SW480 (cell line): ENCODE results near the gene GPATCH4.
"Not testable (repeated sequence)": the region's sequence is repeated elsewhere in the genome, so short reads cannot be mapped to it uniquely, and the experiment has no call there.

Experiments
- DNase-seq: peaks from one replicate; pipeline ENCODE4 v3.0.0-alpha.2; 2016; ENCODE audit warnings: low spot score

GPATCH4 gene

DNA sequence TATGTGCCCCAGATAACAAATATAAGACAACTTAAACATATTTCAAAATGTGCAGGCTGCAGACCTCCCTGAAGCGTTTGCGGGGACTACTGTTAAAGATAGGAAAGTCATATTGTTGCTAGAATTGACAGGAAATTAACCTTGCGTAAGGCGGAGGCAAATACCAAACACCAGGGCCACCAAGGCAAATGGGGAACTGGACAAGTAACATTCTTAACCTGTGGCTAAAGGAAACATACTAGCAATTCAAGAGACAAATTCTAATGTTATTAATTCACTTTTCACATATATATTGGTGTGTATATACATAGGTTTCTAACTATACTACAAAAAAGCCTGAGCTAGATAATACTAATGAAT, 24.8 kb upstream of the GPATCH4 start:
- DNase-seq = no peak

DNA sequence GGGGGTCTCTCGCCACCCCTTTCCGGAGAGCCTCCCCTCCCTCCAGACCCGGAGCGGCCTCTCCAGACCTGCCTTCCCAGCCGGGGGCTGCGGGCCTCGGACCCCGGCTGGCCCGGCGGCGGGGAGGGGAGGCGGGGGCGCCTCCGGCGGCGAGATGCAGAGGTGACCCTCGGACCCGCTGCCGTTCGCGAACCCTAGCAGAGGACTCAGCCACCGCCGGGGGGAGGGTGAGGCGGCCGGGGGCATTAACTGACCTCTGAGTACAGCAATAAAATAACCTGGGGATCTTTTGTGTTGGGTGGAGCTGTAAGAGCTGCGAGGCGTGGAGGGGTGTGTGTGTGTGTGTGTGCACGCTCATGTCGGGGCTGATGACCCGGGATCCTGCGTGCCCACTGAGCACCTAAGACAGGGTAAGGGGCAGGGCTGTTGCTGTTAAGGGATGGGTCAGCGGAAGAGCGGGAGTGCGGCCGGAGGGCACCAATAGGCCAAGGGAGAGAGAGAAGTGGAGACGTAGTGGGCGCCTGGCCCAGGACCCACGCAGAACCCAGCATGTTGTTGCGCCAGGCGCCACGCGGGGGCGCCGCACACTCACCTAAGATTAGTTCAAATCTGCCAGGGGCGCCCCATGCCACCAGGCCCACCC, 24.3 kb upstream of the GPATCH4 start:
- DNase-seq = no peak

DNA sequence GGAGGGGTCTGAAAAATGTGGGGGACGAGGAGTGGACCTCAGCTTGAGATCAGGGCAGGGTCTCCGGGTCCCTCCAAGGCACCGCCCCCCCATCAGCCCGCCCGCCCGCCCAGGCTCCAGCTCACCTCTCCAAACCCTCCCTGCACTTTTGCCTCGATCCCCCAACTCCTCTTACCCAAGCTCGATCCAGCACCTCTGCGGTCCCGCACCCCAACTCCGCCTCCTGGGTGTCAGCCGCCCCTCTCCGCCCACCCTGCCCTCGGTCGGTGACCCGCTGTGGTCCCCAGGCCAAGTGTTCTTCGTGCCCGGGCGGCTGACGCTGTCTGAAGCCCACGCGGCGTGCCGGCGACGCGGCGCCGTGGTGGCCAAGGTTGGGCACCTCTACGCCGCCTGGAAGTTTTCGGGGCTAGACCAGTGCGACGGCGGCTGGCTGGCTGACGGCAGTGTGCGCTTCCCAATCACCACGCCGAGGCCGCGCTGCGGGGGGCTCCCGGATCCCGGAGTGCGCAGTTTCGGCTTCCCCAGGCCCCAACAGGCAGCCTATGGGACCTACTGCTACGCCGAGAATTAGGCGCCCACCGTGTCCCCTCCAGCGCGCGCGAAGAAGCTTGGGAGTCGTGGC, 23.6 kb upstream of the GPATCH4 start:
- DNase-seq = no peak

DNA sequence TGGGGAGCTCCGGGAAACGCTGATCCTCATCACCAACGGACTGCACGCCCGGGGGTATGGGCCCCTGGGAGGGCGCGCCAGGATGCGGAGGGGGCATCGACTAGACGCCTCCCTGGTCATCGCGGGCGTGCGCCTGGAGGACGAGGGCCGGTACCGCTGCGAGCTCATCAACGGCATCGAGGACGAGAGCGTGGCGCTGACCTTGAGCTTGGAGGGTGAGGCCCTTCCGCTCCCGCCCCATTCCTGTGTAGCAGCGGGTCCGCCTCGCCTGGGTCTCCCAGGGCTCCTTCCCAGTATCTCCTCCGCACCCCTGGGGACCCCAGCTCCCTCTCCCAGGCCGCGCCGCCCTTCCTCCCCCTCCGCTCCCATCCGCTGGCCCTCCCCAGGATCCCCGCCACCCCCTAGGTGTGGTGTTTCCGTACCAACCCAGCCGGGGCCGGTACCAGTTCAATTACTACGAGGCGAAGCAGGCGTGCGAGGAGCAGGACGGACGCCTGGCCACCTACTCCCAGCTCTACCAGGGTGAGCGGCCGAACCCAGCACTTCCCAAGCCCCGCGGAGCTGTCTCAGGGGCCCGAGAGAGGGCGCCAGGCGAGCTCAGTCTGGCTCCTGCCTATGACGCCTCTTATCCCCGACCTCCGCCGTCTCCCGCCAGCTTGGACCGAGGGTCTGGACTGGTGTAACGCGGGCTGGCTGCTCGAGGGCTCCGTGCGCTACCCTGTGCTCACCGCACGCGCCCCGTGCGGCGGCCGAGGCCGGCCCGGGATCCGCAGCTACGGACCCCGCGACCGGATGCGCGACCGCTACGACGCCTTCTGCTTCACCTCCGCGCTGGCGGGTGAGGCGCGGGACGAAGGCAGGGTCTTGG, 22.9 kb upstream of the GPATCH4 start:
- no peak for DNase-seq

DNA sequence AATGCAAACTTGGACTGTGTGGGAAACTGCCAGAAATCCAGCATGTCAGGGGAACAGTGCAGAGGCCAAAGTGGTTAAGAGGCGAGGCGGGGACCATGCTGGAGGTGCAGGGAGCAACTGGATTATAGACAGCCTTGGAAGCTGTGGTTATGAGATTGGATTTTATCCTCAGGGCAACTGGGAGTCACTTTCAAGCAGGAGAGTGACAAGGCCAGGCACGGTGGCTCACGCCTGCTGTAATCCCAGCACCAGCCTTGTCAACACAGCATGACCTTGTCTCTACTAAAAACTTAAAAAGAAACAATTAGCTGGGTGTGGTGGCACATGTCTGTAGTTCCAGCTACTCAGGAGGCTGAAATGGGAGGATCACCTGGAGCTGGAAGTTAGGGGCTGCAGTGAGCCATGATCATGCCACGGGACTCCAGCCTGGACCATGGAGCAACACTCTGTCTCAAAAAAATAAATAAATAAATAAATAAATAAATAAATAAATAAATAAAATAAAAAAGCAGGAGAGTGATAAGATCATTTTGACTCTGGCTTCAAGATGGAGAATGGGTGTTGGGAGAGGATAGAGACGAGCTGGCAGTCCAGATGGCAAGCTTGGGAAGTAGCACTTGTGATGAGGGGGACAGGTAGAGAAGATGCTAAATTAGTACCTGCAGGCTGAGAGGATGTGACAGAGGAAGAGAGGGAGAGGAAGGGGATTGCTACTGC, 21.5 kb upstream of the GPATCH4 start:
- no peak for DNase-seq

DNA sequence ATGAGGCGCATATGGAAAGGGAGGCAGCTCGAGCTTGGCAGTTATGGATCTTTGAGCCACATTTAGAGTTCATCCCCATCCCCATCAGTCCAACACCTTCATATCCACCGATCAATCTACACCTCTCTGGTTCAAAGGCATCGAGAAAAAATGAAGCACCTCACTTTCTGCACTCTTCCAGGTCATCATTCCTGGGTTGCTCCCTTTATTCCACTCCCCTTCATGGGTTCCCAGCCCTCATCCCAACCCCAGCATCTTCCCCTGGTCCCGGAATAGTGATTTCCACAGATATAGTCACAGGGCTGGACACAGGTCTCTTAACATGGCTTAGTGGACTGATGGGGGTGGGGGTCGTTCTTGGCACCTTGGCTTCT, 18.3 kb upstream of the GPATCH4 start:
- no peak for DNase-seq

DNA sequence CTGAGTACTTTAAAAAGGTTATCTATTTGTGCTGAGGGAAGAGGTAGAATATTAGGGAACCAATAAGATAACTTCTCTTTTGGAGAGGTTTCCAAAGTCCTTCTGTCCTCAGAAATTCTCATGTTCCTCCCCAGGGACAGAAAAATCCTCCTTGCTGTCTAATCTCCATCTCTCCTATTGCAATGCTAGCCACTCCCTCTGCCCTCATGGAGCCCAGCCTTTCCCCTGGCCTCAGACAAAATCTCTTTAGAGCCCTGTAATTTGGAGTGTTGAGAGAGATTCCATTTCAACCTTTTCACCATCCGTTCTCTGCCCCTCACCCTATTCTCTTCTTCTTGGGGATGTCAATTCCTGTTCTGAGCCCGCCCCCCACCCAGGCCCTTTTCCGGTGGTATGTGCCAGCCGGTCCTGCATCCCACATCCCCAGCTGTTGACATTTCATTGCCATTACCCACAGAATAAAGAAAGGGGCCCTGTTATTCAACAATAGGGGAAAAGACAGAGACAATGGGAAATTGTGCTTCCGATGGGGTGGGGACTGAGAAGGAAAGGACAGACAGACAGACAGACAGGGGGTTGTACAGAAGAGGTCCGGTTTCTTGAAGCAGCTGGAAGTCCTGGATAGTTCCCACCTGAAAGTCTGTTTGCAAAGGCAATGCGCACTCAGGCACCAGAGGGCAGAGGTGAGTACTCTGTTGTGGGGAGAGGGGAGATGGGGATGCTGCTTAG, 17.7 kb upstream of the GPATCH4 start, which contains the start of gene HAPLN2:
TSS of gene HAPLN2 (plus strand) at position 563 of the 729 bp plus-strand sequence. CDS start 4,076 bp downstream, outside the sequence.
- DNase-seq = no peak

DNA sequence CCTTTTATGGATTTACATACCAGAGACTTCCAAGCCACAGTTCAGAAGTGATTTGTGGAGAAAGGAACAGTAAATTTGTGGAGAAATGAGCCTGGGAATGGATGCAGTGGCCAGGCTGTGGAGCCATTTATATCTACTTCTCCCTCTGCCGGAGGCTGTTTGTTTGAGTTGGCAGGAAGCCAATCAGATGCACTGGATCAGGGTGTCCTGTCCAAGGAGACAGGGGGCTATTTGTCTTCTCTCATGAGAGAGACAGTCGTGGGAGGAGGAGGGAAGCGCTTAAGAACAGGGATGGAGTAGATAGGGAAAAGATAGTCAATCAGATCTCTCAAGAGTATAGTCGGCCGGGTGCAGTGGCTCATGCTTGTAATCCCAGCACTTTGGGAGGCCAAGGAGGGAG, 15.2 kb upstream of the GPATCH4 start:
- no peak for DNase-seq

DNA sequence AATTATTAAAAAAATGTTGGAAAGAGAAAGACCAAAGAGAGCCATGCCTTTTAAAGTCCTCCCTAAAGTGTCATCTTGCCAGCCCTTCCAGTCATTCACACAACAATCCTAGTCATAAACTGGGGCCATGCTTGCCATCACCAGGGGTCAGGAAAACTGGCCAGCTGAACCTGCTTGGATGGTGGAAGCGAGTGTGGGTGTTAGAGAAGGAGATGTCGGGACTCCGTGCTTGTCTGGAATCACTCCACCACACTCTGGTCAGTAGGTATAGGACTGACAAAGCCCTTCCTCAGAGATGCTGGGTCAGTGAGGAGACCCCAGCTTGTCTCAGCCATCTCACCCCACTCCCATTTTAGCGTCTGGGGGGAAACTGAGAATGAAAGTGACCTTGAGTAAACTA, 14.7 kb upstream of the GPATCH4 start:
- no peak for DNase-seq

DNA sequence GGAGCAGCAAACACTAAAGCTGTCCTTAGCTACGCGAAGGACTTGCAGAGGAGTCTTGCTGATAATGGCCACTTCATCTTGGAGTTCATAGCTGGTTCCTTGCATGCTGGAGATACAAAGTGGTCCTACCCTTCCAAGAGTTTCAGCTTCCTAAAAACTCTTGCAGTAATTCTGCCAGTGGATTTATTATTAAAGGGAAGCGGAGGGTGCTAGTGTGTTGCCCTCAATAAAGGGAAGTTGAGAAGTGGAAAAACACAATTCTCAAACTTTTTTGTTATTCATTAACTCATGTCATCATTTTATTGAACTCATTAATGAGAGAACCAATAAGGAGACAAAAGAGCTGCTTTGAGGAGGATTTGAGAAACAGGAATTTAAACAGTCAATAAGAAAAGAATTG, 11.4 kb upstream of the GPATCH4 start:
- no peak for DNase-seq

DNA sequence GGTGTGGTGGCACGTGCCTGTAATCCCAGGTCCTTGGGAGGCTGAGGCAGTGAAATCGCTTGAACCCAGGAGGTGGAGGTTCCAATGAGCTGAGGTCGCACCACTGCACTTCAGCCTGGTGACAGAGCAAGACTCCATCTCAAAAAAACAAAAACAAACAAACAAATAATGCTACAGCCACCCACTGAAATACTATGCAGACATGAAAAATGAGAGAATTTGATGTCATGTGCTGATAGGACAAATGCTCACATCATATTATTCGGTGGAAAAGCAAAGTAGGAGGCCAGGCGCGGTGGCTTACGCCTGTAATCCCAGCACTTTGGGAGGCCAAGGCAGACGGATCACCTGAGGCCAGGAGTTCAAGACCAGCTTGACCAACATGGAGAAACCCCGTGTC, 8.8 kb upstream of the GPATCH4 start:
- not testable (repeated sequence) for DNase-seq

DNA sequence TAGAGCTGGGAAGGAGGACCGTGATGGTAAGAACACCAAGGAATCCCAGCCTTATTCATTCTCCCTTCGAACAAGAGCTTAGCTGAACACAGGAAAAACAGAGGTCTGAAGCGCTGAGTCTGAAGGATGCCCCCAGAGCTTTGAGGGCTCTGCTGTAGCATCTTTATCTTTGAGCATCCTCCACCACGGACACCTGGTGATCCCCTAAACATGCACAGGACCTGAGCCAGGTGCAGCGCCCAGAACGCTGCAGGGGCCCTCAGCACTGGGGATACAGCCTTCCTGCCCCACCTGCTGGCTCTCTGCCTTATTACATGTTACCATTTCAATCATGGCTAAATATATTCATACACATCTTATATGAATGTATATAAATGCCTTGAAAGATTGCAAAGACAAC, 7.7 kb upstream of the GPATCH4 start:
- peak; percentile 48 for DNase-seq

DNA sequence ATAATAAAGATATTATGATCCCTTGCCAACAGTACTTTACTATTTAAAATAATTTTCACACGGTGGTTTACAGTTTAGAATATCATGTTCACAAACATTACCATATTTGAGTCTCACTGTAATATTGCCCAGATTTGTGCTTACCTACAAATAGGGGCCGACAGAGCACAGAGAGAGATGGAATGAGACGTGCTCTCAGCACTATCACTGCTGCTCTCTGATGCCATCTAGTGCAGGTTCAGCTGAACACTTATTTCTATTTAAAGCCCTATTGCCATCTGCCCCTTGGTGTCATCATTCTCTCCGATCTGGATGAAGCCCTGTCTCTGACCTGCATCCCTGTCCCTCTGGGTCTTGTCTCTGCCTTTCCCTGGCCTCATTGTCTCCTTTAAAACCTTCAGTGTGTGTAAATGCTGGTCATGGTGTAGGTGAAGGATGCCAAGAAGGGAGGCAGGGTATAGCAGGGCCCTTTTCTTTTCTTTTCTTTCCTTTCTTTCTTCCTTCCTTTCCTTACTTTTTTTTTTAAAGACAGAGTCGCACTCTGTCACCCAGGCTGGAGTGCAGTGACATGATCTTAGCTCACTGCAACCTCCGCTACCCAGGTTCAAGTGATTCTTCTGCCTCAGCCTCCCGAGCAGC, 6.9 kb upstream of the GPATCH4 start:
- DNase-seq = peak; percentile 84

DNA sequence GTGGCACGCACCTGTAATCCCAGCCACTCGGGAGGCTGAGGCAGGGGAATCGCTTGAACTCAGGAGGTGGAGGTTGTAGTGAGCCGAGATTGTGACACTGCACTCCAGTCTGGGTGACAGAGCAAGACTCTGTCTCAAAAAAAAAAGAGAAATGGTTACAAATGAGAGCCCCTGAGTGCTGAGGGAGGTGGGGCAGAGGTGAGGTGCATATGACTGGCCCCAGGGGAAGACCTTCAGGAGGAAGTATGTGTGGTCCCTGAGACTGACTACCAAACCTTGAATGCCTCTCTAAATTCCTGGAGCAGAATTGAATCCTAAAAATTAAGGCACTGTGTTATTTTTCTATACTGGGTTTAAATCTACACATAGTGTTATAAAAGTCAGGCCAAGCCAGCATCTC, 6.1 kb upstream of the GPATCH4 start:
- DNase-seq = not testable (repeated sequence)

DNA sequence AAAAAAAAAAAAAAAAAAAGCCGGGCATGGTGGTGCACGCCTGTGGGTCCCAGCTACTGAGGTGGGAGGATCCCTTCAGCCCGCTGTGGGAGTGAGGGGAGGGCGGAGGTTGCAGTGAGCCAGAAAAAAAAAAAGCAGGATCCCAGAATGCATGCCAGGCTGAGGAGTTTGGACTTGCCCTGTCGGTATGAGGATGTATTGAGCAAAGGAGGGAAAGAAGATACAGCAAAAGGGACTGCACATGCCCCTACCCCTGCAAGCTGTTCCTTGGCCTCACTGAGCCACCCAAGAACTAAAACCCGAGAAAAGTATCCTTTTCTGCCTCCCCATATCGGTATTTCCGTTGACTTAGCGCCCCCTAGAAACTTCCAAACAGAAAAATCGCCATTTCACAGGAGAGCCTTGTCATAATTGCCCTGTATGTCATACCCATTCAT, 1.3 kb upstream of the GPATCH4 start:
- no peak for DNase-seq

DNA sequence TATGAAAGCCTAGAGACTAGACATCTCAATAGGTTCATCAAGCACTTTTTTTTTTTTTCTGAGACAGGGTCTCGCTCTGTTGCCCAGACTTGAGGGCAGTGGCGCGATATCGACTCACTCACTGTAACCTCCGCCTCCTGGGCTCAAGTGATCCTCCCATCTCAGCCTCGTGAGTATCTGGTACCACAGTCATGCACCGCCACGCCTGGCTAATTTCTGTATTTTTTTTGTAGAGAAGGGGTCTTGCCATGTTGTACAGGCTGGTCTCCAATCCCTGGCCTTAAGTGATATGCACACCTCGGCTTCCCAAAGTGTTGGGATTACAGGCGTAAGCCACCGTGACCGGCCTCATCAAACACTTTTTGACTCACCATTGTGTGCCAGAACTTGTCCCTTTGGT, 613 bp upstream of the GPATCH4 start:
- no peak for DNase-seq

DNA sequence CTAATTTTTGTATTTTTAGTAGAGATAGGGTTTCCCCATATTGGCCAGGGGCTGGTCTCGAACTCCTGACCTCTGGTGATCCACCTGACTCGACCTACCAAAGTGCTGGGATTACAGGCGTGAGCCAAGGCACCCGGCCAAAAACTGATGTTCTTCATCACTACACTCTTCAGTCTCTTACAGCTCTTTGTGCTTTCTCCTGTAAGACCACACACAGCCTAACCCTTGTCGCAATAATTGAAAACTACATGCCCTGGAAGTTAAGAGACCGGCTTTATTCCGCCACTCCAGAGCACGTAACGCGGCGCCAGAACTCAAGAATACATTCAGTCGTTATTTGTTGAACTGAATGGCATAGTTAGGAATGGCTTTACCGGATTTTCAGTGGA, 552 bp downstream of the GPATCH4 start:
- no peak for DNase-seq

DNA sequence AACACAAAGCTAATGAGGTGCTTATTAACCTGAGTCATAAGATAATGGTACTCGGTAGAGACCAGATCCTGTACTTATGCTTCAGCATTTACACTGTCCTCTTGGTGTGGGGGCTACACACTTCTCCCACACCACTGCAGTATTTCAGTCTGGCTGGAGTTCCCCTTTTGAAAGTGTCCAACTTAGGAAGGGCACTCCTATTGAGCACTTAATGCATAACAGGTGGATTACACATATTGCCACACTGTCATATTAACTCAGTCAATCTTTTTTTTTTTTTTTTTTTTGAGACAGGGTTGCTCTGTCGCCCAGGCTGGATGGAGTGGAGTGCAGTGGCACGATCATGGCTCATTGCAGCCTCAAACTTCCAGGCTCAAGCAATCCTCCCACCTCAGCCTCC, 1.5 kb downstream of the GPATCH4 start:
- DNase-seq = peak; percentile 49

DNA sequence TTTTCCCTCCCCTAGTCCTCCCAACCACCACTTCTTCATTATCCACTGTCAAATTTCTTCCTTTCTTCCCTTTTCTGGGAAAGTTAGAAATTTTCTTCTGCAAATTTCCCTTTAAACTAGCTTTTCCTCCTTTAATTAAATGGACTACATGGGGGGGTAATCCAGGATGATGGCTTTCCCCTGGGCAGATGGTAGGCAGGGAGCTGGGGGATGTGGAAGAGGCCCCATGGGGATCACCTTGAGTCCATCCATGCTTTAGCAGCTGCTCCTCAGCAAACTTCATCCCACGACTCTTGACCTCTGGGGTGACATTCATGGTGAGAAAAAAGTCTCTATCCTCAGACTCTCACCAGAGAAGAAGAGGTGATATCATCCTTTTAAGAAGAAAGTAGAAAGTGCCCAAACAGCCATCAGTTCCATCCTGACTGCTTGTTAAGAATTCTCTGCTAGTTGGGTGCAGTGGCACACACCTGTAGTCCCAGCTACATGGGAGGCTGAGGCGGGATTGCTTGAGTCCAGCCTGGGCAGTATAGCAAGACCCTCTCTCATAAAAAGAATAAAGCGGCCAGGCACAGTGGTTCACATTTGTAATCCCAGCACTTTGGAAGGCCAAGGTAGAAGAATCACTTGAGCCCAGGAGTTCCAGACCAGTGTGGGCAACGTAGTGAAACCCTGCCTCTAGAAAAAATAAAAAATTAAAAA, 2.4 kb downstream of the GPATCH4 start:
- DNase-seq = no peak

DNA sequence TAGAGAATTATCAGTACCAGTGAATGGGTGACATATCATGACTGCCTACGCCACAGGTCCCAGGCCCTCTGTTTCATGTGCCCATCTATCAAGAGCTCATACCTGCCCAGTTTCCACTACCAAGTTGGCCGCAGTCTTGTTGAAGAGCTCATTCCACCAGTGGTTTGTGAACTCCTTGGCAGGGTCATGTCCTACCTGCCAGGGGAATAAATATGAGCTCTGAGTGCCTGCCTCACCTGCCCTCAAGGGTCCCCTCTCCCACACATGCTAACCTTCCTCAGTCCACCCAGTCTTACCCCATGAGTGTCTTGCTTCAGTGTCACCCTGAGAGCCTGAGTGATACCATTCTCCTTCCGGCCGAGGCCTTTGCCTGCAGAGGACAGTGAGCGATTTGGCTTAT, 3.2 kb downstream of the GPATCH4 start:
- no peak for DNase-seq

DNA sequence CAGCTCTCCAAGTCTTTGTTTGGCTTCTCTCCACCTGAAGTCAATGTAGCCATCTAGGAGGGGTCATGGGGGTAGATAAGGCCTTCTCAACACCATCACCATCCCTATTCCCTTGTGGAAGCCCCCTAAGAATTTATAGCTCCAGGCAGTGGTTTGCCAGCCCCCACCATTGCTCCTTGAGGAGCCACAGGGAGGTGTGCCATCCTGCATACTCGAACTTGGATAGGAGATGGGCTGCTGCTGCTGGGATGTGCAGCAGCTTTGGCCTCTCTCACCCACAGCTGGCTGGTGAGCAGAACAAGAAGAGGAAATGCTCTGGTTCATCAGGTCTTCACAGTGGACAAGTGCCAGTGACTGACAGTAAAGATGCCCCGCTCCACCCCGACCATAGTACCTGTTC, 4.9 kb downstream of the GPATCH4 start:
- DNase-seq = no peak
